GM19240 (cell line): Measurements from ENCODE around the gene ACER3.
"Not testable (repeated sequence)": the region's sequence is repeated elsewhere in the genome, so short reads cannot be mapped to it uniquely, and the experiment has no call there.

Experiments
- DNase-seq: peaks from one replicate; pipeline ENCODE4 v3.0.0; 2011; ENCODE audit warnings: low spot score; ENCODE audit not compliant: insufficient read length

ACER3 gene

GRCh38 chr11:76860539-76861475 lies at the start of gene ACER3:
Gene ACER3 (plus strand): TSS chr11:76860918. CDS start chr11:76860977, 59 bp downstream.
- DNase-seq, result peak; percentile 89

GRCh38 chr11:76811259-76811658 lies 49.5 kb upstream of the ACER3 start:
- no peak for DNase-seq

GRCh38 chr11:76814414-76814813 lies 46.3 kb upstream of the ACER3 start:
- no peak for DNase-seq

- not testable (repeated sequence) for DNase-seq
These were observed 45.0 kb upstream of the ACER3 start for GRCh38 chr11:76815678-76816077.

- no peak for DNase-seq
These were observed 40.5 kb upstream of the ACER3 start for GRCh38 chr11:76820184-76820566.

GRCh38 chr11:76821396-76821795 lies 39.3 kb upstream of the ACER3 start:
- not testable (repeated sequence) for DNase-seq

GRCh38 chr11:76822406-76822805 lies 38.3 kb upstream of the ACER3 start:
- no peak for DNase-seq

GRCh38 chr11:76823481-76824028 lies 37.2 kb upstream of the ACER3 start:
- no peak for DNase-seq

GRCh38 chr11:76824083-76824939 lies 36.4 kb upstream of the ACER3 start:
- no peak for DNase-seq

- no peak for DNase-seq
These were observed 35.6 kb upstream of the ACER3 start for GRCh38 chr11:76824980-76825725.

GRCh38 chr11:76825726-76826396 lies 34.9 kb upstream of the ACER3 start:
- DNase-seq, result no peak

- DNase-seq, result not testable (repeated sequence)
These were observed 34.2 kb upstream of the ACER3 start for GRCh38 chr11:76826508-76826907.

- DNase-seq, result not testable (repeated sequence)
These were observed 33.7 kb upstream of the ACER3 start for GRCh38 chr11:76827005-76827404.

GRCh38 chr11:76830639-76831327 lies 29.9 kb upstream of the ACER3 start:
- DNase-seq, result no peak

GRCh38 chr11:76831686-76832310 lies 28.9 kb upstream of the ACER3 start:
- DNase-seq, result no peak

- no peak for DNase-seq
These were observed 28.4 kb upstream of the ACER3 start for GRCh38 chr11:76832361-76832760.

- DNase-seq, result no peak
These were observed 26.6 kb upstream of the ACER3 start for GRCh38 chr11:76834151-76834550.

- DNase-seq, result no peak
These were observed 25.7 kb upstream of the ACER3 start for GRCh38 chr11:76835036-76835435.

GRCh38 chr11:76835928-76836612 lies 24.6 kb upstream of the ACER3 start:
- no peak for DNase-seq
